GM19397 (cell line): ENCODE measurements around the gene RAB31.
"Not testable (repeated sequence)": the region's sequence is repeated elsewhere in the genome, so short reads cannot be mapped to it uniquely, and the experiment has no call there.

Experiments
- ATAC-seq: cut with Tn5 transposase; IDR thresholded peaks from one replicate; pipeline ENCODE4 v1.9.1; 2021; ENCODE audit warnings: mild to moderate bottlenecking, moderate library complexity; ENCODE audit not compliant: unreplicated experiment

The RAB31 gene

DNA sequence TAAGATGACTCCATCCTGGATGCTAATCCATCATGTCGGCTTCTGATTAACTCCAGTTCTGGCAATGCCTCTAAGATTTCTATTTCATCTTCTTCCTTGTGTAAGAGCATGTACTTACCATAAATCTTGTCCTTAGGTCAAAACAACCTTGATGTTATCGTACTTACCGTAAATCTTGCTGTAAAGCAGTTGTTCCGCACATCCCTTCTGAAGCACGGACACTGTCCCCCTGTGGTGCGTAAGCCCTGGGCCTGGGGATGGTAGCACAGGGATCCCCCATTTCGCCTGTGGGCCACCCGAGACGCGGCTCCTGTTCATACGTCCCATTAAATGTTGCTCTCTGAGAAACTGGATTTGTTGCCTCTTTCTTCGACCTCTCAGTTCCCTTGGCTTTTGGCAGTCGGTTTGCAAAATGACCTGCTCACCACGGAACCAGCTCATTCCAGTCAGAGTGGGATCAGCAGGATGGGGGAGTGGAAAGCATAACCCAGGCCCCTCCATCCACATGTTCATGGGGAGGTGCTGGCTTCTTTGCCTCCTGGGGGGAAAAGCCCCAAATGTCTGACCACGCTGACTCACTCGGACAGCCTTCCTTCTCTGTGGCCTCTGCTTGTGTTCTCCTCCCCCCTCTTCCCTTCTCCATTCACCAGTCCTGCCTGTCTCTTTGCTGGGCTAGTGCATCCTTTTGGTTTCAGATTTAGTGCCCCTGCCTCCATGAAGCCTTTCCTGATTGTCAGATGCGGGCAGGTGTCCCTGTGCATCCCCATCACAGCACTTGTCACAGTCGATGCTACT lies 49.9 kb downstream of the RAB31 start:
- no peak for ATAC-seq

GRCh38 chr18:9758624-9759075 lies 50.5 kb downstream of the RAB31 start:
- ATAC-seq, result no peak

DNA sequence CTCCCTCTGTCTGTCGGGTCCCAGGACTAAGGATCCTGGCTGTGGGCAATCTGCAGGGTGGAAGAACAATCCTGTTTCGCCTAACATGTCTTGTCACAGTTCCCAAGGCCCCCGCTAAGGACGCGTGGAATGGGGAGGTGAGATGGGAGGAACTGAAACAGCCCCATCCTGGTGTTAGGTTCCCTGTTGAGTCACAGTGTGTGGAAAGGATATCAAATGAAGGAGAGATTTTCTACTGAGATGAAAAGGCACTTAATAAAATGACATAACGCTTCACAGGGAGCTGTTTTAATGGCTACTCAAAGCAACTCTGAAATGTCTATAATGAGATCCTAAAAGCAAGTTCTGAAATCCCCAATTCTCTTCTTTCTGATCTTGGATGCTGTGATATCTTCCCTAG lies 52.5 kb downstream of the RAB31 start:
- no peak for ATAC-seq

DNA sequence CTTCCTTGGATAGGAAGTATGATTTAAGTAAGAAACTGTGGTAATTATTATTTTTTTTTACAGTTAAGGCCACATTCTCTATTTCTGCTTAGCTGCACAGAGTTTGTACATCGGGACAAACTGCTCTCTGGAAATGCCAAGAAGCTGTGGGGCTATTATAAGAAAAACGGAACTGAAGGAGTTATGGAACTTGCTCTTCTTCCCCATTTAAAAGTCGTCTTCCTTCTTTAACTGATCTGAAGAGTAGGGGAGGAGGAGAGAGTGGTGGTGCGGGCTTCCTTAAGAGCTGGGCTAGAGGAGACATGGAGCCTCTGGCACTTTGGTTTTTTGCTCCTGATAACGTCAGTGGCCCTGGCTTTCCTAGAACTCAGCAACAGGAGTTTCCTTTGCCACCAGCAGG lies 54.4 kb downstream of the RAB31 start:
- no peak for ATAC-seq

GRCh38 chr18:9763157-9763556 lies 55.1 kb downstream of the RAB31 start:
- ATAC-seq, result no peak

- no peak for ATAC-seq
Measured at GRCh38 chr18:9764011-9764481, 55.9 kb downstream of the RAB31 start.

GRCh38 chr18:9765501-9765900 lies 57.4 kb downstream of the RAB31 start:
- ATAC-seq, result no peak

GRCh38 chr18:9766076-9766481 lies 58.0 kb downstream of the RAB31 start:
- ATAC-seq, result no peak

DNA sequence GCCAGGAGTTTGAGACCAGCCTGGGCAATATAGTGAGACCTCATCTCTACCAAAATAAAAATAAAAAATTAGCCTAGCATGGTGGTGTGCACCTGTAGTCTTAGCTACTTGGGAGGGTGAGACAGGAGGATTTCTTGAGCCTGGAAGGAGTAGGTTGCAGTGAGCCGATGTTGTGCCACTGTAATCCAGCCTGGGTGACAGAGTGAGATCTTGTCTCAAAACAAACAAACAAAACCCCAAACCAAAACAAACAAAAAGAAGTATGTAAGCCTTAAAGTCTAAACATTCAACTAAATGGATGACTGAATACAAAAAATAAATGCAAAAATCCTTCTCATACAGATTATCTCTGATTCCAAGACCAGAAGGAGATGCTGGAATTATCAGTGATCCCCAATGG lies 58.6 kb downstream of the RAB31 start:
- ATAC-seq, result no peak

GRCh38 chr18:9768071-9768691 lies 60.1 kb downstream of the RAB31 start:
- ATAC-seq, result not testable (repeated sequence)

GRCh38 chr18:9770111-9770510 lies 62.0 kb downstream of the RAB31 start:
- ATAC-seq, result not testable (repeated sequence)

- peak; percentile 71 for ATAC-seq
Measured at GRCh38 chr18:9771261-9771976, 63.3 kb downstream of the RAB31 start.

- no peak for ATAC-seq
Measured at GRCh38 chr18:9771977-9772660, 64.0 kb downstream of the RAB31 start.

GRCh38 chr18:9772847-9773677 lies 65.0 kb downstream of the RAB31 start:
- ATAC-seq, result no peak

- ATAC-seq, result no peak
Measured at GRCh38 chr18:9774150-9774549, 66.0 kb downstream of the RAB31 start.

- ATAC-seq, result no peak
Measured at GRCh38 chr18:9775178-9775577, 67.1 kb downstream of the RAB31 start.

DNA sequence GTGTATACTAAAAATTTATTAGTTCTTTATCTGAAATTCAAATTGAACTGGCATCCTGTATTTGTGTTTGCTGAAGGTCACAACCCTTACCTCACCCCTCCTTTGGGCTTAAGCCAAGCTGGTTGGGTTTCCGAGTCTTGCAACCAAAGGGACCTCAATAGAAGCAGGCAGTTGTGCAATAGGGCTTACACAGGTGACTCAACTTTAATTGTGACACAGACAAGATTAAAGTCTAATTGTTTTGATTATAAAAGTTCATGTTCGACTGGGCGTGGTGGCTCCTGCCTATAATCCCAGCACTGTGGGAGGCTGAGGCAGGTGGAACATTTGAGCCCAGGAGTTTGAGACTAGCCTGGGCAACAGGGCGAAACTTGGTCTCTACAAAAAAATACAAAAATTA lies 71.5 kb downstream of the RAB31 start:
- no peak for ATAC-seq

DNA sequence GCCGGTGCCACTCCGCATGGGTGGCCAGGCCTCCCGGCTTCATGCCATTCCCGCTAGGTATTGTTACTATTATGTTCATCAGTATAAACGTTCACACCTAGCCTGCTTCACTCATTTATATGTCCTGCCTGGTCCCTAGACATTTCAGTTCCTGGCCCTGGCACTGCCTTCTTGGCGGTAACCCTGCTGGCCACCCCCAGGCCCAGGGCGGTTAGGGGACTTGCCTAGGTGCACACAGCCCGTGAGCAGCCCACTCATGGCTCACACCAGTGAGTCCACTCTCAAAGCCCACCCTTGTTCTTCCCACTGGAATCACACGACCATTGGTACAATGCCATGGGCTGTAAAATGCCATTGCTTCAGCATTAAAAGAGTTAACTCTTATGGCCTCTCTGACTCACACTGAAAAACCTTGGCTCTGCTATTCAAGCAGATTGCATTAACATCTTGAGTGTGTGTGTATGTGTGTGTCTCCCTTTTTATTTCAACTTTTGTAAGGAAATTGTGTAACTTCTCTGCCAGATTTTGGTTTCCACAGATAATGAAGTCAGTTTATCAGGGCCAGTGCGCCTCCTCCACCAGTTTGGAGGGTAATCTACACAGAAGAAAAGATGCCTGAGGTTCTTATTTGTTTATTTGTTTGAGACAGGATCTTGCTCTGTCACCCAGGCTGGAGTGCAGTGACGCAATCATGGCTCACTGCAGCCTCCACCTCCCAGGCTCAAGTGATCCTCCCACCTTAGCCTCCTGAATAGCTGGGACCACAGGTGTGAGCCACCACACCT lies 74.2 kb downstream of the RAB31 start:
- no peak for ATAC-seq

- no peak for ATAC-seq
Measured at GRCh38 chr18:9786631-9787030, 78.5 kb downstream of the RAB31 start.
